Measurements from ENCODE around the gene SNX8. TPM values are rescaled to one million over a fixed set of nuclear protein-coding genes. Genes with fewer than 3 reads are reported as not detected.
"Not testable (repeated sequence)": the region's sequence is repeated elsewhere in the genome, so short reads cannot be mapped to it uniquely, and the experiment has no call there.

Gene SNX8
- total RNA-seq, 1 donor from 2014 or later, result 15.6 TPM

DNA sequence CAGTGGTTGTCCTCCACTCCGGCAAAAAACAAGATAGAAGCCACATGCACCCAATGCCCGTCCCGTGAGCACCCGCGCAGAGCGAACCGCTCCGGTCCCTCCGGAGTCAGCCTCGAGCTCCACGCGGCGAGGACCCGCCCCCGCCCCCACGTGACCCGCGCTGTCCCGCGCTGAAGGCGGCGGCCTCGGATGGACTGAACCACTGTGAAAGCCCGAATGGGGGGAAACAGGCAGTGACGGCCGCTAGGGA lies 39.6 kb upstream of the SNX8 start:
- Mint-ChIP-seq H3K27me3 (no peaks in the 10 kb centered on the region), H3K4me1 (ENCODE audit: low read depth) (peaks cover 16% of the 10 kb centered on the region), H3K9me3 (ENCODE audit: low read depth) (no peaks in the 10 kb centered on the region), H3K27ac (peak overlapping the region; percentile 100), H3K36me3 (ENCODE audit: insufficient read depth) (peaks cover 3% of the 10 kb centered on the region), H3K4me3 (ENCODE audit: low read depth) (peak overlapping the region; percentile 94)
- DNase-seq (ENCODE audit: low spot score, unreplicated experiment), result peak; percentile 77
- TF ChIP-seq CTCF (IDR thresholded peaks at IDR 0.05; ENCODE audit: unreplicated experiment), result no peak

DNA sequence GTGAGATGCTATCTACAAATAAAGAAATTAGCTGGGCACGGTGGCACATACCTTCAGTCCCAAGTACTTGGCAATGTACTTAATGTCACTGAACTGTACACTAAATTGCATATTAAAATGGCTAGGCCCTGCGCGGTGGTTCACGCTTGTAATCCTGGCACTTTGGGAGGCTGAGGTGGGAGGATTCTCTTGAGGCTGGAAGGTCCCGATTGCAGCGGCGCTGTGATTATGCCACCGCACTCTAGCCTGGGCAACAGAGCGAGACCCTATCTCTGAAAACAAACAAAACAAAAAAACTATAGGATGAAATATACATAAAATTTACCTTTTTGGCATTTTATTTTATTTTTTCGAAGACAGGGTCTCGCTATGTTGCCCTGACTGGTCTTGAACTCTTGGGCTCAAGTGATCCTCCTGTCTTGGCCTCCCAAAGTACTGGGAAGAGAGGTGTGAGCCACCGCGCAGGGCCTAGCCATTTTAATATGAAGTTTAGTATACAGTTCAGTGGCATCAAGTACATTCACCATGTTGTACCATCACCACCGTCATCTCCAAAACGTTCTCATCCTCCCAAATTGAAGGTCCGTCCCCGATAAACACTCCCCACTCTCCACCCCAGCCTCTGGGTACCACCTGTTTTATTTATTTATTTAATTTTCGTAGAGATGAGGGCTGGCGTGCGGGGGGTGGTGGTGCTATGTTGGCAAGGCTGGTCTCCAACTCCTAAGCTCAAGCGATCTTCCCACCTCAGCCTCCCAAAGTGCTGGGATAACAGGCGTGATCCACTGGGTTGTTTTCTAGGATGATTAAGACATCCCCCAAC lies 39.1 kb upstream of the SNX8 start:
- Mint-ChIP-seq H3K4me3 (ENCODE audit: low read depth) (peak overlapping the region; percentile 94), H3K9me3 (ENCODE audit: low read depth) (no peaks in the 10 kb centered on the region), H3K27me3 (no peaks in the 10 kb centered on the region), H3K36me3 (ENCODE audit: insufficient read depth) (peaks cover 3% of the 10 kb centered on the region), H3K4me1 (ENCODE audit: low read depth) (peaks cover 16% of the 10 kb centered on the region), H3K27ac (peak overlapping the region; percentile 100)
- no peak for TF ChIP-seq CTCF (IDR thresholded peaks at IDR 0.05; ENCODE audit: unreplicated experiment)
- no peak for DNase-seq (ENCODE audit: low spot score, unreplicated experiment)

DNA sequence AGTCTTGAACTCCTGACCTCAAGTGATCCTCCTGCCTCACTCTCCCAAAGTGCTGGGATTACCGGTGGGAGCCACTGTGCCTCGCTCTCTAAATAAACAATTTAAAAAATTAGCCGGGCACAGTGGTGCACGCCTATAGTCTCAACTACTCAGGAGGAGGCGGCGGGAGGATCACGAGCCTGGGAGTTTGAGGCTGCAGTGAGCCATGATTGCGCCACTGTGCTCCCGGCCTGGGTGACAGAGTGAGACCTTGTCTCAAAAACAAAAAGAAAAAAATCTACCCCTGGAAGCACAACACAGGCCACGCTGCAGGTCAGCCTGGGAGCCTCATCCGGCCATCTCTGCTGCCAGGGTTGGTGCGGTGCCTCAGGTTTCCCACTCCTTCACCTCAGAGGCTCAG lies 36.6 kb upstream of the SNX8 start:
- Mint-ChIP-seq H3K9me3 (ENCODE audit: low read depth) (no peaks in the 10 kb centered on the region), H3K4me3 (ENCODE audit: low read depth) (no peak overlapping the region), H3K27me3 (no peaks in the 10 kb centered on the region), H3K27ac (no peak overlapping the region), H3K36me3 (ENCODE audit: insufficient read depth) (no peaks in the 10 kb centered on the region), H3K4me1 (ENCODE audit: low read depth) (peaks cover 7% of the 10 kb centered on the region)
- no peak for DNase-seq (ENCODE audit: low spot score, unreplicated experiment)
- TF ChIP-seq CTCF (IDR thresholded peaks at IDR 0.05; ENCODE audit: unreplicated experiment), result no peak

- no peak overlapping the region for H3K4me3 Mint-ChIP-seq (ENCODE audit: low read depth)
- no peak for TF ChIP-seq CTCF (IDR thresholded peaks at IDR 0.05; ENCODE audit: unreplicated experiment)
- no peaks in the 10 kb centered on the region for H3K36me3 Mint-ChIP-seq (ENCODE audit: insufficient read depth)
- no peak for DNase-seq (ENCODE audit: low spot score, unreplicated experiment)
- no peaks in the 10 kb centered on the region for H3K9me3 Mint-ChIP-seq (ENCODE audit: low read depth)
- H3K27ac Mint-ChIP-seq, result peak overlapping the region; percentile 23
- no peaks in the 10 kb centered on the region for H3K27me3 Mint-ChIP-seq
- peaks cover 3% of the 10 kb centered on the region for H3K4me1 Mint-ChIP-seq (ENCODE audit: low read depth)
Observed at GRCh38 chr7:2350055-2350454, 35.8 kb upstream of the SNX8 start.

- not testable (repeated sequence) for H3K9me3 Mint-ChIP-seq (ENCODE audit: low read depth); DNase-seq (ENCODE audit: low spot score, unreplicated experiment); H3K36me3 Mint-ChIP-seq (ENCODE audit: insufficient read depth); H3K27ac Mint-ChIP-seq; H3K4me1 Mint-ChIP-seq (ENCODE audit: low read depth); H3K27me3 Mint-ChIP-seq; H3K4me3 Mint-ChIP-seq (ENCODE audit: low read depth)
Observed at GRCh38 chr7:2347351-2348063, 33.3 kb upstream of the SNX8 start.
